GM04504 (cell line): ENCODE results near the gene CLOCK.

Source experiments
- DNase-seq: peaks from one replicate; pipeline ENCODE4 v3.0.0-alpha.2; 2012; ENCODE audit warnings: low read depth

Gene CLOCK

DNA sequence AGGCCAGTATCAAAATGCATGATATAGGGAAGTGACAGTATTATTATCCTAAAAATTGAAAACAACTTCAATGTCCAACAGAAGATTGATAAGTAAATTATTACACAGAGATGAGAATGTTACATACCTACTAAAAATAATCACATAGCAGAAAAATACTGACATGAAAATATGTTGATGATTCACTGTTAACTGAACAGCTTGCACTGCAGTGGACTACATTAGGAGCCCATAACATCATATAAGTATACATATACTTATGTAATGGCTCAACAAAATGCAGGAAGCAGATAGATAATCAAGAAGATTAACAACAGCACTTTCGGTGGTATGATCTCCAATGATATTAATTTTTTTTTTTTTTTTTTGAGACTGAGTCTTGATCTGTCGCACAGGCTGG, 7.1 kb downstream of the CLOCK start:
- DNase-seq: no peak

DNA sequence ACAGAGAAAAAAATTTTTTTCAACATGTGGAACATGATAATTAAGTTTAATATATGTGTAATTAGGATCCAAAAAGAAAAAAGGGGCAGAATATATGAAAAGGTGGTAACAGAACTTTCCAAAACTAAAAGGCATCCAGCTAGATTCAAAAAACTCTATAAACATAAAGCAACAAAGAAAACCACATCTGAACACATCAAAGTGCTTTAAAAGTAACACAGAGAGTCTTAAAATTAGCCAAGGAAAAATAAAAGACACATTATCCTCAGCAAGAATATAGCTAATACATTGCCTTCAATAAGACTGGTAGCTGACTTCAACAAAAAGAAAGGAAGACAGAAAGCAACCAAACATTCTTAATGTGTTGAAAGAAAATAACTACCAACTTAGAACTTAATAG, 8.2 kb downstream of the CLOCK start:
- DNase-seq: no peak

DNA sequence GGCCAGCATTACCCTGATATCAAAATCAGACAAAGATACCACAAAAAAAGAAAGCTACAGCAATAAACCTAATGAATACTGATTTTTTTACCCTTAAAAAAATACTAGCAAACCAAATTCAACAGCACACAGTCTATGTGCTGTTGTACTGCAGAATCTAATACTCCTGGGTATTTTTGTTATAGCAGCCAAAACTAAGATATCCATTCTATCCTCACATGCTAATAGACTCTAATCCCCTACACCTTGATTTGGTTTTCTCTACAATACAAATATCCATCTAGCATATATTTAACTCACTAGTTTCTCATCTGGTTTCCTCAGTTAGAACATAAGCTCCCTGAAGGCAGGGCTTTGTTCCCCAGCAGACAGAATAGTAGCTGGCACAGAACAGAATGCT, 12.4 kb downstream of the CLOCK start:
- DNase-seq: no peak

DNA sequence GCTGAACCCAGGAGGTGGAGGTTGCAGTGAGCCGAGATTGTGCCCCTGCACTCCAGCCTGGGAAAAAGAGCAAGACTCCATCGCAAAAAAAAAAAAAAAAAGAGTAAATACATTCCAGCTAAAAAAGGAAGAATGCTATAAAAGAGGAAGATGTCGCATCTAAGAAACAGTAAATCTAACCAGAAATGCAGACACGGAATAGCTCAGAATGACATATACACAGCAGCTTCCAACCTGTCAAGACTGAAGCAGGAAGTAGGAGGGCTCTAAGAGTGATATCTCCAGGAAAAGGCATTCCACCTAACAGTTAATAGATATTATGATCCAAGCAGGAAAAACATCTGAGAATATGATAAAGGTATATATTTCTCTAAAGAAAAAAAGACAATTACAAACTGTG, 16.0 kb downstream of the CLOCK start:
- no peak for DNase-seq

DNA sequence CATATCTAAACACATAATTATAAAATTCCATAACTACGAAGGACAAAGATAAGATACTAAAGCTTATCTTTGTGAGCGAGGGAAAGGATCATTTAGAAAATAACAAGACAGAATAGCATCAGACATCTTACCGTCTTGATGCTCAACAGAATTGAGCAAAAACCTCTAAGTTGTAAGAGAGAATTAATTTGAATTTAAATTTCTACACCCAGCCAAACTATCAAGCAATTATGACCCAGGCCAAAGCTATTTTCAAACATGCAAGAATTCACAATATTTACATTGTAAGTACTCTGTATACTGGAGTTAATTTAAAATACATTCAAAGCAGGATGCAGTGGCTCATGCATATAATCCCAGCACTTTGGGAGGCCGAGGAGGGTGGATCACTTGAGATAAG, 16.5 kb downstream of the CLOCK start:
- no peak for DNase-seq

DNA sequence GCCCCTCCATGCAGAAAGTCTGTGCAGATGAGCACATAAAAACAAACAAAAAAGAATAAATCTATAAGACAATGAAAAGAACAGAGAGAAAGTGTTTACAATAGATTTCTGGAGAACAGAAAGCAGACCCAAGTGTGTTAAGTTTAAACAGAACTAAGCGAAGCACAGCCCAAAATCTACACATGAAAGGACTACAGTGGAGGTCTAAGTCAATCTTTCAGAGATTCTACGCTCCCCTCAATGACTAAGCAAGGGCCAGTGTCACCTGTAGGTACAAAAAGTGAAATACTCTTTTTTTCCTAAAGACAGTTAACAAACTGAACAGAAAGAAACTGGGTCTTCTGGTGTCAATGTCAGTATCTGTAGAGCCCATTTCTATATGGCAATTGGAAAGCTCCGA, 18.2 kb downstream of the CLOCK start:
- DNase-seq: no peak

DNA sequence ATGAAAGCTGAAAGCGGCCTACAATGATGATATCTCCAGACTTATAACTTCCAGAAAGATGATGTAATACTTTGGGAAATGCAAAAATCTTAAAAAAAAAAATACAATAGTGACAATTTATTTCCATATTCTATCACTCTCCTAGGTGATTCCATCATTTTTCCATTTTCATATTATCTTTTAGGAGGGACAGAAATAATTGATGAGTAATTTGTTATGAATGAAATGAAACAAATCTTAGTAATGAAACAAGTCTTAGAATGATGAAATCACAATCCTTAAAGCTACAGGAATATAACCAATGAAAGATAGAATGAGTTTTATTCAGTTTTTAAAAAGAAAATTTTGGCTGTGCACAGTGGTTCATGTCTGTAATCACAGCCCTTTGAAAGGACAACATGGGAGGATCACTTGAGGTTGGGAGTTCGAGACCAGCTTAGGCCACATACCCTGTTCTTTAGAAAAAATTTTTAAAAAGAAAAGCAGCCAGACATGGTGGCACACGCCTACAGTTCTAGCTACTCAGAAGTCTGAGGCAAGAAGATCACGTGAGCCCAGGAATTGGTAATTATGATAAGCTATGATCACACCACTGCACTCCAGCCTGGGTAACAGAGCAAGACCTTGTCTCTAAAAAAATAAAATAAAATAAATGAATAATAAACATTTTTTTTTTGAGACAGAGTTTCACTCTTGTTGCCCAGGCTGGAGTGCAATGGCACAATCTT, 21.7 kb downstream of the CLOCK start:
- no peak for DNase-seq

DNA sequence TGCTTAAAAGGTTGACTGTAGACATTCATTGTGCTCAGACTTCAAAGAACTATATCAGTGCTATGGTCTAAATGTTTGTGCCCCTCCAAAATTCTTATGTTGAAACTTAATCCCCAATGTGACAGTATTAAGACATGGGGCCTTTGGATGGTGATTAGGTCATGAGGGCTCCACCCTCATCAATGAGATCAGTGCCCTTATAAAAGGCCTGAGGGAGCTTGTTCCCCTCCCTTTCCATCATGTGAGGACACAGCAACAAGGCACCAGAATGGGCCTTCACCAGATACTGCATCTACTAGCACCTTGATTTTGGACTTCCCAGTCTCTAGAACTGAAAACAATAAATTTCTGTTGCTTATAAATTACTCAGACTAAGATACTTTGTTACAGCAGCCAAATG, 28.3 kb downstream of the CLOCK start:
- DNase-seq: no peak

DNA sequence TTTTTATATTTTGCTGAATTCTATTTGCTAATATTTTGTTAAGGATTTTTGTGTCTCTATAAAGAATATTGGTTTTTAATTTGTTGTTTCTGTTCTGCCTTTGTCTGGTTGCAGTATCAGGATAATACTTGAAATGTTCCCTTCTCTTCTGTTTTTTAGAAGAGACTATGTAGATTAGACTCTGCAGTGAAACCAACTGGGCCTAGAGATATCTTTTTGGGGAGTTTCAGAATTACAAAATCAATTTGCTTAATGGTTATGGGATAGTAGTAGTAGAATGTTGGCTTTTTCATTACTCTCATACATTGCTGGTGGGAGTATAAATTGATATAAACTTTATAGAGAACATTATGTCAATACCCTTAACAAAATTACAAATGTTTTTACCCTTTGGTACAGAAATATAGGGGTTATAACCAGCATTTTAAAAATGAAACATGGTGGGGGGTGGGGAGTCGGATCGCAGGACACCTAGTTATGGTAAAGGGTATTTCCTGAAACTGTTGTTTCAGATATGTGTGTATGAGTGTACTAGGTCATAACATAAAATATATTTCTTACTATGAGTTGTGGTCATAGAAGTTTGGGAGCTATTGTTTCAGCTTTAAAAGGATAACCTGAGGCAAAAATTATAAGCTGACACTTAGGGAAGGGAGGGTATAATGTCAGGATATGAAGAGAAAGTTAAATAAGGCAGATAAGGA, 29.0 kb downstream of the CLOCK start:
- DNase-seq: no peak

DNA sequence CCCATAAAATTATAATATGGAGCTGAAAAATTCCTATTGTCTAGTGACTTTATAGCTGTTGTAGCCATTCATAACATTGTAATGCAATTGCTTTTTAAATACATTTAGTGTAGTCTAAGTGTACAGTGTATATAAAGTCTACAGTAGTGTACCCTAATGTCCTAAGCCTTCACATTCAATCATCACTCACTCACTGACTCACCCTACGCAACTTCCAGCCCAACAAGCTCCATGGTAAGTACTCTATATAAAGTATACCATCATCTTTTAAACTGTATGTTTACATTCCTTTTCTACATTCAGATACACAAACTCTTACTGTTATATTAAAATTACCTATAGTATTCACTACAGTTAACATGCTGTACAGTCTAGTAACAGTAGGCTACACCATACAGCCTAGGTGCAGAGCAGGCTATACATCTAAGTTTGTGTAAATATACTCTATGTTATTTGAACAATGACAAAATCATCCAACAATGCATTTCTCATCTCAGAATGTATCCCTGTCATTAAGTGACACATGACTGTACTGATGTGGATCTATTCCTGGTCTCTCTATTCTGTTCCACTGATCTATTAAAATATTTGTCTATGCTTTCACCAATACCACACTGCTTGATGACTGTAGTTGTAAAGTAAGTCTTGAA, 33.7 kb downstream of the CLOCK start:
- no peak for DNase-seq

DNA sequence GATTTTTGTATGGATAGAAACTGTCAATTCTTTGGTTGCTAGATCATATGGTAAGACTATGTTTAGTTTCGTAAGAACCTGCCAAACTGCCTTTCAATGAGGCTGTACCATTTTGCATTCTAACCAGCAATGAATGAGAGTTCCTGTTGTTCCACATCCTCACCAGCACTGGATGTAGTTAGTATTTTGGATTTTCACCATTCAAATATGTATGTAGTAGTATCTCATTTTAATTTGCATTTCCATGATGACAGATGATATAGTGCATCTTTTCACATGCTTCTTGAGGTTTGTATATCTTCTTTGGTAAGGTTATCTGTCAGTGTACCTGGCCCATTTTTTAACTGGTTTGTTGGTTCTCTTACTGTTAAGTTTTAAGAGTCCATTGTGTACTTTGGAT, 34.6 kb downstream of the CLOCK start:
- DNase-seq: no peak

DNA sequence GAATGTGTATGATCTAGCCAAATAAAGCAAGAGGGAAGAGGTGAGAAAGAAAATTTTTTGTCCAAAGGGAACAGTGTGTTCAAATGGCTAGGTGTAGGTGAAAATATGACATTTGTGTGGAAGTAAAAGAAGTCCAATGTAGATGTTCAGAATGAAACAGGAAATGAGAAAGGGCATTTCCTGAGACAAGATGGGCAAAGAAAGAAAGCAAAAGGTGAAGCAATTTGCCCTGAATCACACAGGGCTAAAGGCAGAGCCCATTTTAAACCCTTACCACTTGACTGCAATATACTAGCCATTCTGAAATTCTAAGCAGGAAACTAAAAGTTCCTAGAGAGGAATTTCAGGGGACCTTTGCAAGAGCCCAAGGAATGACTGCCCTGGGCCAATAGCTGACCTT, 36.0 kb downstream of the CLOCK start:
- DNase-seq: no peak

DNA sequence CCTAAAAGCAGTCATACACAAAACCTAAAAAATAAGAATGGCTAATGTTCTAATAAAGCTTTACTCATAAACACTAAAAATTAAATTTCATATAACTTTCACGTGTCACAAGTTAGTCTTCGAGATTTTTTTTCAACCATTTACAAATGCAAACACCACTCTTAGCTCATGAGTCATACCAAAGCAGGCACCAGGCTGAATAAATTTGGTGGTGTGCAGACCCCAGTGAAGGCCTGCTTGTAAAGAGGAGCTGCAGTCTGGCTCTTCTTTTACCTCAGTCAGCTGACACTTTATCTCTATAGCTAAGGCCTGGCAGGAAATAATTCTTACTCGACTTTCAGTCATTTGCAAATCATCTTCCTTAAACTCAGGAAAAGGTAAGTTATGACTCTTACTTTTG, 37.4 kb downstream of the CLOCK start:
- no peak for DNase-seq

DNA sequence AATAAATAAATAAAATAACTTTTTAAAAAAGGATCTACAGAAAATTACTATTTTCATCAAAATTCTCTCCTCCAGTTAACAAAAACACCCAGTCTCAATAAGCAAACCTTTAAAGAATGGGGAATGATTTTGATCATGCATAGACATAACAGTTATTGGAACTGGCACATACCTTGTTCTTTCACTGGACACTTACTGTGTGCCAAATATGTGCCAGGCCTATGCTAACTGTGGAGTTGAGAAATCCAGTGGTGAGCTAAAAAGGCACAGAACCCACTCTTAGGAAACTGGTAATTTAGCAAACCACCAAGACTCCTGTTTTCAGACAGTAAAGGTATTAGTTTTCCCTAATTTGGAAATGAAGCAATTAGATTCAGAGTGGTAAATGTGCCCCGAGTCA, 39.1 kb downstream of the CLOCK start:
- DNase-seq: no peak

DNA sequence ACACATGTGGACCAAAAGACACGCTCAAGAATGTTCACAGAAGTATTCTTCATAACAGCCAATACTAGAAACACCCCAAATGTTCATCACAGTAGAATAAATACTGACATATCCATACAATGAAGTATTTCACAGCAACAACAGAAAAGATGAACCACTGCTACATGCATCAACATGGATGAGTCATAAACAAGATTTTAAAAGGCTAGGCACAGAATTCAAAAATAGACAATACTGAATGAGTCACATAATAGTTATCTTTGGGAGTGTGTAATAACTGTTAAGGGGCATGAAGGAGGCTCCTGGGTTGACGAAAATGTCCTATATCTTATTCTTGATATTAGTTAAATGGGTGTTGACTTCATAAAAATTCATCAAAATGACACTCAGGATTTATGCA, 43.5 kb downstream of the CLOCK start:
- DNase-seq: peak; percentile 23

DNA sequence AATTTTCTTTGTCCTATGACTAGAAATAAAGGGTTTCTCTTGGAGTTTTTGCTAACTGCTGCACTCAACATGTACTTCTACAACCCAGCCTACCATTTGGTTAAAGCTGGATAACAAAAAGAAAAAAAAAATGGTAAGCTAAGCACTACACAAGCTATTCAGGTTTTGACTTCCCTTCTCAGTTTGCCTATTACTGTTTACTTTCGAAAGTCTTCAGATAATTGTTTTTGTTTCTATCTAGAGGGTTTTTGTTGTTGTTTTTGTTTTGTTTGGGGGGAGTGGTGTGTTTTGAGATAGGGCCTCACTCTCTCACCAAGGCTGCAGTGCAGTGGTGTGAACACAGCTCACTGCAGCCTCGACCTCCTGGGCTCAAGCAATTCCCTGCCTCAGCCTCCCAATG, 46.6 kb downstream of the CLOCK start:
- no peak for DNase-seq

DNA sequence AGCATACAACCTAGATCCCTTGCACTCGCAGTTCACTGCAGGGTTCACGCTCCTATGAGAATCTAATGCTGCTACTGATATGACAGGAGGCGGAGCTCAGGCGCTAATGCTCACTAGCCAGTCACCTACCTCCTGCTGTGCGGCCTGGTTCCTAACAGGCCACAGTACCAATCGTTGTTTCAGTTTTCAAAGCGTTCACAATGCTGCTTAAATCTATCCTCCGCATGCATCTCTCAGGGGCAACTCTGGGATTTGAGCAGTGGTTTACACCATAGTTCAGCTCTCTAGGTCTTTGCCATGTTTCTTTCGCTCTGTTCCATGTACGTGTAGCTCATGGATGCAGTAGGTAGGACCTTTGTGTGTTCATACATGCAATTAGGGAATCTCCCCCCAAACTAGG, 47.2 kb downstream of the CLOCK start:
- DNase-seq: no peak

DNA sequence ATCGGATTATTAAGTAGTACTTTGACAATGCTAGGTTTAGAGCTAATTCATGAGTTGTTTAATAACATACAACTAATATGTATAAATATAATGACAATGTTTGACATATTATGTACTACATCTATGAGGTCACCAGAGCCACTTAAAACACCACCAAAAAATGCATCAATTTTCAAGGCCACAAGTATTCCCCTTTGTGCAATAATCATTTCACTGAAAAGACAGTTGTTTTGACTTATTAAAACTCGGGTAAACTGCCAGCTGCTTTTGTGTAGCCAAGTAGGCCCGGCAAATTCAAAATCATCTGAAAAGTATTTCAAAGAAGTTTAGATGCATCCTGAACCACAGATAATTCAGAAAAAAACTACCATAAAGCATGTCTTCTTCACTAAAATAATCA, 48.7 kb downstream of the CLOCK start:
- DNase-seq: no peak

DNA sequence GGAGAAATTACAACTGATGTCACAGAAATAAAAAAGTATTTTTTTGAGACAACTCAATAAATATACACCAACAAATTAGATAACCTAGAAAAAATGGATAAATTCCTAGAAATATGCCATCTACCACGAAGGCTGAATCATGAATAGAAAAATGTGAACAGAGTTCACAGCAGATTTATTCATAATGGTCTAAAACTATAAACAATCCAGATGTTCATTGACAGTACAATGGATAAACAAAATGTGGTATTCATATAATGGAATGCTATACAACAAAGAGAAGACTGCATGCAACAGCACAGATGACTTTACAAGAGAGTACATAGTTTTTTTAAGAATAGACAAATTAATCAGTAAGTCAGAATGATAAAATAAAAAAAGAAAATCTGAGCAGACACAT, 55.2 kb downstream of the CLOCK start:
- no peak for DNase-seq

DNA sequence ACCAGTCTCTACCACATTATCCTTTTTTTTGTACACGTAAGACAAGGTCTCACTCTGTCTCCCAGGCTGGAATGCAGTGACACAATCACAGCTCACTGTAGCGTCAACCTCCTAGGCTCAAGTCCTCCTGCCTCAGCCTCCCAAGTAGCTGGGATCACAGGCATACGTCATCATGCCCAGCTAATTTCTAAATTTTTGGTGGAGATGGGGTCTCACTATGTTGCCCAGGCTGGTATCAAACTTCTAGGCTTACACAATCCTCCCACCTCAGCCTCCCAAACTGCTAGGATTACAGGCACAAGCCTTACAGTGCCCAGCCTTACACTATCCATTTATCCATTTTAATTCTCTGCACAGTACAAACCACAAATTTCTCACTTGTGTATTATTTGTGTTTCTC, 58.0 kb downstream of the CLOCK start:
- DNase-seq: no peak

DNA sequence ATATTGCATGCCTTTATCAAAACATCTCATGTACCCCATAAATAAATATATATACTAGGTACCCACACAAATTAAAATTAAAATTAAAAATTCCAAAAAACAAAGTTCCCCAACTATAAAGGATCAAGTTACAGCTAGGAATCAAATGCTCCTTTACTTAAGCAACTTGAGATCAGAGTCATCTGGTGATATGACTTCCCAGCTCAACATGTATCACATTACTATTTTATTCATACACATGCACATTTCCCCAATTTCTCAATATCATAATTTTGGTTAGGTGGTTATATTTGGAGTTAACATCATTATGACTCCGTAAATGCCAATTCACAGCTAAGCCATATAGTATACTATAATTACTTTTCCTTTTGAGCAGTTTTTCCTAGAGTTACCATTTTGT, 60.9 kb downstream of the CLOCK start:
- DNase-seq: no peak

DNA sequence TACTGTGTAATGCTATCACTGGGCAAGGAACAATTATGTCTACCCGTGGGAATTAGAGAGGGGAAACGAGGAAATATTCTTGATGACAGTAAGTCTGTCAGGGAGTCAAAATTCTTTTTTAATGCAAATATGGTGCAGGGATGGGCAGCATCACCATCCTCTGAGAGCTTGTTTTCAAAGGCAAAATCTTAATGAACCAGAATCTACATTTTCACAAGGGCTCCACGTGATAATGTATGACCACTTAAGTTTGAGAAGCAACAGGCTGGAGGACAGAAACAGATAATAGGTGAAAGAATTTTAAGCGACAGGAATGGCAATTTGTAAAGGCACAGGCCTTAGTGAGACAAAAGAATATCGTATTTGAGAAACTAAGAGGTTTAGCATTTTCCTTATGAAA, 63.4 kb downstream of the CLOCK start:
- DNase-seq: no peak

DNA sequence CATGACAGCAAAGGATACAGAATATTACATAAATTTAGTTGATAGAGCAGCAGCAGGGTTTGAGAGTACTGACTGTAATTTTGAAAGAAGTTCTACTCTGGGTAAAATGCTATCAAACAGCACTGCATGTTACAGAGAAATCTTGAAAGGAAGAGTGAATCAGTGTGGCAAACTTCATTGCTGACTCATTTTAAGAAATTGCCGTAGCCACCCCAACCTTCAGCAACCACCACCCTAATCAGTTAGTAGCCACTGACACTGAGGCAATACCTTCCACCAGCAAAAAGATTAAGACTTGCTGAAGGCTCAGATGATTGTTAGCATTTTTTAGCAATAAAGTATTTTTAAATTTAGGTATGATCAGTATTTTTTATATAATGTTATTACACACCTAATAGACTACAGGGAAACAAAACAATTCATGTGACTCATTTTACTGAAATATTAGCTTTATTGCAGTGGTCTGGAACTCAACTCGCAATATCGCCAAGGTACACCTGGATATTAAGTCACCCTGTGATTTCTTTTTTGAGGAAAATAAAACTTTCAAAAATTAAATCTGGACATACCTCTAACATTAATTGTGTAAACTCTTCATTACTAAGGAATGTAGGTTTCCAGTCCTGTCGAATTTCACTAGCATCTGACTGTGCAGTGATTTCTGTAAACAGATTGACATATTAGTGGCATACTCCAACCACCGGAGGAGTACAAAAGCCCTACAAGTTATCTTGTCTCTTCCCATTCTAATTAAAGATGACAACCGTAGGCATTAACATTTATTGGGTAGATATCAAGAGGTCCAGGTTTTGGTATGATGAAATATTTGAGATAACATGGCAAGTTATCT, 71.1 kb downstream of the CLOCK start:
- peak; percentile 43 for DNase-seq
